HUES6 (cell line): Measurements from ENCODE around the gene FBXW4.

Experiments
- H3K27ac ChIP-seq: 2 replicates; pipeline ENCODE4 v1.7.0; 2013; ENCODE audit warnings: low read depth, mild to moderate bottlenecking, low read length, inconsistent platforms
- H3K27me3 ChIP-seq: 2 replicates; pipeline ENCODE4 v1.6.1; 2013; ENCODE audit warnings: low read length; ENCODE audit not compliant: control insufficient read depth, insufficient read depth
- H3K36me3 ChIP-seq: 2 replicates; pipeline ENCODE4 v1.6.1; 2013; ENCODE audit warnings: low read length; ENCODE audit not compliant: control insufficient read depth, insufficient read depth
- H3K4me1 ChIP-seq: 2 replicates; pipeline ENCODE4 v1.6.1; 2013; ENCODE audit warnings: low read length; ENCODE audit not compliant: control insufficient read depth, insufficient read depth
- H3K4me3 ChIP-seq: 2 replicates; pipeline ENCODE4 v1.5.1; 2013; ENCODE audit warnings: low read depth, low read length
- H3K9ac ChIP-seq: one replicate; pipeline ENCODE4 v1.6.1; 2013; ENCODE audit warnings: mild to moderate bottlenecking, low read length
- H3K9me3 ChIP-seq: 2 replicates; pipeline ENCODE4 v1.6.1; 2013; ENCODE audit warnings: low read depth, low read length; ENCODE audit not compliant: control insufficient read depth, insufficient read depth

Gene FBXW4

DNA sequence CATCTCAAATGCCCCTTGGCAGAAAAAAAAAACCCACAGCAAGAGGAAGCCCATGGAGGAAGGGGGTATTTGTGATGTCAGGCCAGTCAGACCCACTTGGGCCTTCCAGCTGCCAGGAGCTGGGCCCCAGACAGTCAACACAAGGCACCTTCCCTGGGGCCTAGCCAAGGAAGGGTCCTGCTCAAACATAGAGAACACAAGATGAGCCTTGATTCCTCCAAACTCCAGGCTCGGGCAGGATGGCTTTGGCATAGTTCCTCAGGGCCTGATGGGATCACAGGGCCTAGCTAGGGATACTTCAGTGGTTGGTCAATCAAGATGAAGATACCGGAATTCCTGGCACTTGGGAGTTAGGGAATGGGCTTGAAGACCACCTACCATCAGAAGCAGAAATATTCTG, 76.1 kb downstream of the FBXW4 start:
- no peak overlapping the region for H3K27ac ChIP-seq
- no peak overlapping the region for H3K4me3 ChIP-seq
- no peaks in the 10 kb centered on the region for H3K27me3 ChIP-seq
- H3K9me3 ChIP-seq = no peaks in the 10 kb centered on the region
- peaks cover 26% of the 10 kb centered on the region for H3K4me1 ChIP-seq
- no peak overlapping the region for H3K9ac ChIP-seq
- peaks cover 6% of the 10 kb centered on the region for H3K36me3 ChIP-seq

DNA sequence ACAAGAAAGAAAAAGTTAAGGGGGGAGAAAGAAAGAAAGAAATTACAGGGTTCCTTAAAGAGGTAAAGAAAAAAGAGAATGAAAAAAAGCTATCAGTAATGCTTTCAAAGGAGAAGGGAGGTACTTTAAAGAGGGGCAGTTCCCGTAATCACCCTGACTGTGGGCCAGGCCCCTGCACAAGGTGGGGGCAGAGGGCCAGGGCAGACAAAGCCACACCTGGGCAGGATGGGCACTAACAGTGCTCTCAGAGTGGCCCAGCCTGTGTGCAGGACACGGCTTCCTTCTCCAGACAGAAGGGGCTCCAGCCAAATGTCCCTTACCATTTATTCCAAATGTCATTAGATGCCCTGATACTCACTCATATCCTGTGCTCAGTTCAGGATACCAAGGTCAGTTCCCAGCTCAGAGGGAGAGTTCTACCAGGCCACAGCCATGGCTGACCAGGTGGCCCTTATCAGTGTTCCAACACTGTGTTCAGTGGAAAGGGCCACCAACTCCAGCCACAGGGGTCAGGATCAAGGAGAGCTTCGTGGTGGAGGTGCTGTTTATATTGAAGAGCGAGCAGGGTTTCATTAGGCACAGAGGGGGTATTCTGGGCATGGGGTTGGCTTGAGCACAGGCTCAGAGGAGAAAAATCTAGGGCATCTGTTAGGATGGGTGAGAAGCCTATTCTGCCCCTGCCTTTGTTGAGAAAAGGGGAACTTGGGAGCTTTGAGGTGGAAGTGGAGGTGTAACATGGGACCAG, 77.0 kb downstream of the FBXW4 start:
- Histone ChIP-seq H3K36me3 (no peaks in the 10 kb centered on the region), H3K4me1 (peaks cover 26% of the 10 kb centered on the region), H3K4me3 (no peak overlapping the region), H3K27me3 (no peaks in the 10 kb centered on the region), H3K9me3 (no peaks in the 10 kb centered on the region), H3K27ac (no peak overlapping the region), H3K9ac (no peak overlapping the region)

DNA sequence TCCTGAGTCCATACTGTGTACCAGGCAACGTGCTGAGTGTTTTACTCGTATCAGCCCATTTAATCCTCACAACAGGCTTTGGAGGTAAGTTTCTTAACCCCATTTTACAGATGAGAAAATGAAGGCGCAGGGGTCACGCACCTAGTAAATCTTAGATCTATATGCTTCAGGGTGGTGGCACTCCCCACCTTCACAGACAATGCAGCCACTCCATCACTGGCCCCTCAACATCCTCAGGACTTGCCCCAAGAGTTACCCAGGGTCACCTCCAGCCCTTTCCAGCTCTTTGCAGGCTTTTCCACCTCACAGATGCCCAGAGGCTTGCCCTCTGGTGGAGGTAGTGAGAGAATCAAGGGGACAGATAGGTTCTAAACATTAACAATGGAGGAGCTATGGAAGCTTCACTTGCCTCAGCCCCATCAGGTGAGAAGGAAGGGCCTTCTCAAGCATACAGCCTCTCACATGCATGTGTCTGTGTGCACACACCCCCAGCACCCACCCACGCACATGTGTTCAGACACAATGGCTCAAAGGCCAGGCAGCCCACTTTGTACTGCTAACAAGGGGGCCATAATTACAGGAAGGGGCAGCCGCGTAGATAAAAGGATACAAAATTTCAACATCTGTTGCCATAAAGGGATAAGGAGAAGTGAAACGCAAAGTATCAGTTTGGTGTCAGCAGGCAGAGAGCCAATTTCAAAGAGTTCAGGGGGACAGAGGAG, 77.7 kb downstream of the FBXW4 start:
- Histone ChIP-seq H3K4me1 (peaks cover 26% of the 10 kb centered on the region), H3K36me3 (peaks cover 2% of the 10 kb centered on the region; the same call in 1 of the 2 replicates), H3K27me3 (no peaks in the 10 kb centered on the region), H3K27ac (no peak overlapping the region), H3K9ac (no peak overlapping the region), H3K9me3 (no peaks in the 10 kb centered on the region), H3K4me3 (no peak overlapping the region)

DNA sequence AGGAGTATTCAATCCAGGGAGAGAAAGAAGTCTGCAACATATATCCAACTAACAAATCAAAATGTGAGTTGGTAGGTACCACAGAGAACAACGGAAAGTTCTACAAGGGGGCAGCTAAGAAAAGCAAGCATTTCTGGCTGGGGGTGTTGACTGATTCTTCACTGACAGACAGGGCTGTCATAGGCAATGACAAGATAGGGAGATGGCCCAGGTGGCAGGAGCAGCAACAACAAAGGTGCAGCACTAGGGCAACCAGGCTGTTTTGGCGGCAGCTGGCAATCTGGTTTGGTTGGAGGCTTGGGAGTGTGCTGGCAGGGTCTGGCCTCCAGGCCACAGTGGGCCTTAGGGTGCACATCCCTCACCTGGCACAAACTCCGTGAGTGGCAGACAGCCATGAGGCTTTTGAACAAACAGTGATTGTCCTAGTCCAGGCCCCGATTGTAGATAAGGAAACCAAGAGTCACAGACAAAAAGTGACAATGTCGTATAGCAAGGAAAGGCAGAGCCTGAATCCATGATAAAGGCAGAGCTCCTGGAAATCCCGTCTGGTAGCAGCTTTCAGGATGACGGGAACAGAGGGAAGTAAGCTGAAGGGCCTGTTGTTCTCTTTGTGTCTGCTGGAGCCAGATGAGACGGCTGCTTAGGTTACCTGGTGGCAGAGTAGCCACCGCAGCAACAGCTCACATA, 78.4 kb downstream of the FBXW4 start:
- H3K9ac ChIP-seq = no peak overlapping the region
- H3K27me3 ChIP-seq = no peaks in the 10 kb centered on the region
- H3K4me1 ChIP-seq = peaks cover 26% of the 10 kb centered on the region
- no peak overlapping the region for H3K4me3 ChIP-seq
- H3K36me3 ChIP-seq = peaks cover 9% of the 10 kb centered on the region
- H3K9me3 ChIP-seq = no peaks in the 10 kb centered on the region
- no peak overlapping the region for H3K27ac ChIP-seq

DNA sequence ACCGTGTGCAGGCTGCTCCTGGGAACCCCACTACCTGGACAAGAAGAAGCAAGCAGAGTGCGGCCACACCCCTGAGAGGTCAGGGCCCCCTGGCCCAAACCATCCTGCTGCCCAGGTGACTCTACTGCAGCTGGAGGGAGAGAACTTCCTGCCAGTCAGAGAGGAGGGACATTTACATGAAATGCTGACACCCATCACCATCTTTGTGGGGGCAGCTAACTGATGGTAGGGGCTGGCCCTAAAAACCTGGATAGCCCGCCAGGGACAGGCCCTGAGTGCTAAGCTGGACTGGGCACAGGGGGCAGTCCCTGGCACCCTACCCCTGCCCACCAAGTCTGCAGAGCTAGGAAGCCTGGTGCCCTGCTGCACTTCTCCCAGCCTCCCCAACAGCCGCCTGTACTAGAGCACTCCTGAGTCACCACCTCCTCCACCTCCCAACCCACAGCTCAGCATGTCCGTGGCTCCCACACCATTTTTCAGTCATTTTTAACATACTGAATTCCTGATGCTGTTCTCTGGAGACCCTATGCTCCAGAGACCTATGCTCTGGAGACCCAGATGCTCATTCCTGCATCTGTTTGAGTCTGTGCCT, 79.3 kb downstream of the FBXW4 start:
- Histone ChIP-seq H3K9me3 (no peaks in the 10 kb centered on the region), H3K36me3 (peaks cover 18% of the 10 kb centered on the region), H3K9ac (no peak overlapping the region), H3K4me1 (peaks cover 26% of the 10 kb centered on the region), H3K27me3 (no peaks in the 10 kb centered on the region), H3K27ac (no peak overlapping the region), H3K4me3 (no peak overlapping the region)

DNA sequence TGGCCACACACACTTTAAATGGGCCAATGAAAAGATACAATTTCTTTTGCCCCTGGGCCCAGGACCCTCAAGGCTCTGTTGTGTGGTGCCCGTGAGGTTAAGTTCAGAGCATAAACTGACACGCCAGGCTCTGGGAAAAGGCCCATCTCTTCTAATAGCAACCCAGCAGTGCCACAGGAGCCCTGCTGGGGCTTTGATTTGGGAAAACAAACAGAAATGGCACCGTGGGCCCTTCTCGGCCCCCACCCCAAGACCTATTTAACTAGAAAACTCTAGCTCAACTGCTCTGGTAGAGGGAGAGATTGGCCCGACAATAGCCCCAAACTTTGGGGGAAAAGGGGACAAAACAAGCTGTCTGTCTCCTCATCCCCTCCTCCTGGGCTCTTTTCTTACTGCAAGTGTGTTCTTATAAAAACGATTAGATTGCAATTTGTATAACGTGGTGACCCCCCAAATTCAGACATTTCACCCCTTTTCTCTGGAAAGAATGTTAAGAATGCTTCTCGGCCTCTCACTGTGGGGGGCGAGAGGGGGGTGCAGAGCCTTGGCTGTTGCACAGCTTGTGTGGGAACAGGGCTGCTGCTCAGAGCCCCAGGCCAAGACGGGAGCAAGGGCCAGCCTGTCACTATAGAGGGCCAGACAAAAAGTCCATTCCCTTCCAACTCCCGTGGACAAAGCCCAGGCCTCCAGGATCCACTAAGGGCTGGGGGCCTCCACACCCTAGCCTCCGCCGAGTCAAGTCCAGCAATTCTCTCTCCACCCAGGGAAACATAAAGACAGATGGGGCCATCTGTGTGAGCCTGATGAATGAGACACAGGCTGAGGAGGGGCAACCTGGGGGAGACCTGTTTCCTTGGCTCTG, 80.1 kb downstream of the FBXW4 start:
- Histone ChIP-seq H3K9ac (no peak overlapping the region), H3K4me3 (no peak overlapping the region), H3K36me3 (peaks cover 24% of the 10 kb centered on the region), H3K9me3 (no peaks in the 10 kb centered on the region), H3K27me3 (no peaks in the 10 kb centered on the region), H3K27ac (0 out of 2 replicates have a peak overlapping the region, but pooled peaks have one; percentile 43), H3K4me1 (peaks cover 26% of the 10 kb centered on the region)

DNA sequence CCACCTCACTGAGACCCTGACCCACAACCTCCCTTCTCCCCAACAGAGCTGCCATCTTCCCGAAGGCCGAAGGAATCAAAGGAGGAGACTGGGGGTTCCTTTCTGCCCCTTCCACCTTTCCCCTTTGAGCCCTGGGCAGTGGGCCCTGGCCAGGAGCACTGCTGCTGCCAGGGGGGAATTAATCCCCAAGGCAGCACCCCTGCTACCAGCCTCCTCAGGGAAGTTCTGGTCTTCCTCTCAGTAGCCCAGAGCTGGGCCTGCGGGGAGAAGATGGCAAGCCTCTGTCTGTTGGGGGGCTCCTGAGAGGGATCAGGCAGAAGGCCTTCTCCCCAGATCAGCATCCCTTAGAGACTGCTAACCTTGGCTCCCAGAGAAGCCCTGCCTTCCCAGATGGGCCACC, 81.3 kb downstream of the FBXW4 start:
- H3K4me3 ChIP-seq = no peak overlapping the region
- H3K27me3 ChIP-seq = no peaks in the 10 kb centered on the region
- H3K36me3 ChIP-seq = peaks cover 36% of the 10 kb centered on the region
- no peak overlapping the region for H3K9ac ChIP-seq
- no peak overlapping the region for H3K27ac ChIP-seq
- H3K9me3 ChIP-seq = no peaks in the 10 kb centered on the region
- peaks cover 26% of the 10 kb centered on the region for H3K4me1 ChIP-seq

DNA sequence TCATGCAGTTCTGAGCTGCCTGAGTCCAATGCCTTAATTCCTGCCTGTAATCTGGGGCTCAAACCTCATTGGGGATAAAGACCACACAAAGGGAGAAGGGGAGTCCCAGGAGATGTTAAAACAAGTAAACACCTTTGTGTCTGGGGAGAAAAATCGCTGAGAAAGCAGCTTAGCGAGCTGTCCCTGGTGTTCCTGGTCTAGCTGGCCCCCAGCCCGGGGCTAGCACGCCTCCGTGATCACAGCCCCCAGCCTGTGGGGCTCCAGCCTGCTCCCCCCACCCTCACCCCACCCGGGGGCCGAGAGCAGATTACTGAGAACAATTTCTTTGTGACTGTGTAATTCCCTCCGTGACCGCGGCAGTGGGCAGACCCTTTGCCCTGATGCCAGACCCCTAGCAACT, 82.1 kb downstream of the FBXW4 start:
- peaks cover 43% of the 10 kb centered on the region for H3K36me3 ChIP-seq
- H3K9ac ChIP-seq = no peak overlapping the region
- H3K27me3 ChIP-seq = no peaks in the 10 kb centered on the region
- H3K4me1 ChIP-seq = peaks cover 32% of the 10 kb centered on the region
- H3K4me3 ChIP-seq = no peak overlapping the region
- no peaks in the 10 kb centered on the region for H3K9me3 ChIP-seq
- H3K27ac ChIP-seq = no peak overlapping the region

DNA sequence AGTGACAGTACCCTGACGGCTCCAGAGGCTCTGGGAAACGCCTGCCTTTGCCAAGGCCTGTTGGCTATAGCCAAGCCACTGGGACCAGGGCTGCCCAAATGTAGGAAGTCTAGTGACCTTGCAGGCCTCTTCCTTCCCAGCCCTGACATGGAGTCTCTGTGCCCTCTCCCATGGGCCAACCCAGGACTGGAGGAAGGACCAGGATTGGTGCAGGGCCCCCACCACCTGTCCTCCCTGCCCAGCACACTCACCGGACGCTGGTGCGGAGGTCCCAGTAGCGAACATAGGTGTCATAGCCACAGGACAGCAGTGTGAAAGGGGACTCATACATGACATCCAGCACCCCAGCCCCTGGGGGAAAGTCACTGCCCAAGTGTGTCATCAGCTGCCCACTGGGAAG, 82.9 kb downstream of the FBXW4 start:
- no peaks in the 10 kb centered on the region for H3K27me3 ChIP-seq
- no peak overlapping the region for H3K27ac ChIP-seq
- H3K4me3 ChIP-seq = no peak overlapping the region
- H3K36me3 ChIP-seq = peaks cover 43% of the 10 kb centered on the region
- peaks cover 34% of the 10 kb centered on the region for H3K4me1 ChIP-seq
- no peaks in the 10 kb centered on the region for H3K9me3 ChIP-seq
- H3K9ac ChIP-seq = no peak overlapping the region

DNA sequence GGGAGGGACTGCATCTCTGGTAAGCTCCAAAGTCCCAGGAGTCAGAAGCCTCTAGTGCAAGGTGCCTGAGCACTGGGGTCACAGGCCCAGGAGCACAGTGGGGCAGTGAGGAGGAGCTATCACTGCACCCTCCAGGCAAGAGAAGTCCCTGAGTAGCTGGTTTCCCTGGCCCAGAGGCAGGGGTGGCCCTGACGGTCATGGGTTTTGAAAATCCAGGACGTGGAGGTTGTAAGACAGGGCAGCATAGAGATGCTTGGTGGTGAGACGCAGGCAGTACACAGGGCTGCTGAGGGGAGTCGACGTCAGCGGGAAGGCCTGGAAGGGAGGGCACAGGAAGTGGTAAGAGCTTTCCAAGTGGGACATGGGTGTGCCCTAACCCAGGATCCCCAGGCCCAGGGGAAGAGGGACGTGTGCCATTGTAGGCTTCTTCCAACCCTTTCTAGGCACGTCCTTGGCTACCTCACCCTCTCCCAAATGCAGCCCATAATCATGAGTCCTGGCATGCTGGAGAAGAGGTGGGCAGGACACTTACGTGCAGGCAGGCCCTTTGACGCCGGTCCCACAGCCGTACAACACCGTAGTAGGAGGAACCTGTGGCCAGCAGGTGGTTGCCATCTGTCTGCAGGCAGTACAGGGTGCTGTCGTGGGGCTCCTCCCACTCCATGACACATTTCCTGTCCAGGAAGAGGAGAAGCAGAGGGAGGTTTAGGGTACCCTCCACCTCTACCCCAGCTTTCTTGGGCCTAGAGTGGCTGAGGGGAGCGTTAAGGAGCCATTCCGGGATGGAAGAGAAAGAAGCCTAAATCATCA, 83.7 kb downstream of the FBXW4 start:
- no peaks in the 10 kb centered on the region for H3K27me3 ChIP-seq
- H3K27ac ChIP-seq = no peak overlapping the region
- H3K4me3 ChIP-seq = no peak overlapping the region
- no peaks in the 10 kb centered on the region for H3K9me3 ChIP-seq
- H3K36me3 ChIP-seq = peaks cover 43% of the 10 kb centered on the region
- H3K9ac ChIP-seq = no peak overlapping the region
- peaks cover 36% of the 10 kb centered on the region for H3K4me1 ChIP-seq
